ENCODE results near the gene ELF4. TPM values are rescaled to one million over a fixed set of nuclear protein-coding genes. Genes with fewer than 3 reads are reported as not detected.

Gene ELF4
- total and polyA plus RNA-seq, 9 of the 15 experiments (the other 6 are each of a cell fraction or from before 2014, with no cell fraction given): 5.9 to 55.8 (median 25.2) TPM

GRCh38 chrX:130120746-130121504, 10.6 kb upstream of the ELF4 start (continued):
- 0 out of 2 replicates have a peak, but pooled peaks have one; percentile 22 for TF ChIP-seq BHLHE40 (IDR thresholded peaks at IDR 0.05; ENCODE audit: low read length)
- peak; percentile 52 for TF ChIP-seq RBBP5 (IDR thresholded peaks at IDR 0.05; ENCODE audit: borderline replicate concordance, insufficient read depth, low read length, poor library complexity, severe bottlenecking)
- TF ChIP-seq TAL1 (IDR thresholded peaks at IDR 0.05): no peak
- no peak for TF ChIP-seq FOXO4 (CRISPR knock-in tag; IDR thresholded peaks at IDR 0.05)
- TF ChIP-seq CREB1 (IDR thresholded peaks at IDR 0.05): peak; percentile 31; the same call in 1 of the 2 replicates
- no peak; the same call in 1 of the 2 replicates for TF ChIP-seq CREB1 (CRISPR knock-in tag; IDR thresholded peaks at IDR 0.05)
- TF ChIP-seq, protein P1, sequence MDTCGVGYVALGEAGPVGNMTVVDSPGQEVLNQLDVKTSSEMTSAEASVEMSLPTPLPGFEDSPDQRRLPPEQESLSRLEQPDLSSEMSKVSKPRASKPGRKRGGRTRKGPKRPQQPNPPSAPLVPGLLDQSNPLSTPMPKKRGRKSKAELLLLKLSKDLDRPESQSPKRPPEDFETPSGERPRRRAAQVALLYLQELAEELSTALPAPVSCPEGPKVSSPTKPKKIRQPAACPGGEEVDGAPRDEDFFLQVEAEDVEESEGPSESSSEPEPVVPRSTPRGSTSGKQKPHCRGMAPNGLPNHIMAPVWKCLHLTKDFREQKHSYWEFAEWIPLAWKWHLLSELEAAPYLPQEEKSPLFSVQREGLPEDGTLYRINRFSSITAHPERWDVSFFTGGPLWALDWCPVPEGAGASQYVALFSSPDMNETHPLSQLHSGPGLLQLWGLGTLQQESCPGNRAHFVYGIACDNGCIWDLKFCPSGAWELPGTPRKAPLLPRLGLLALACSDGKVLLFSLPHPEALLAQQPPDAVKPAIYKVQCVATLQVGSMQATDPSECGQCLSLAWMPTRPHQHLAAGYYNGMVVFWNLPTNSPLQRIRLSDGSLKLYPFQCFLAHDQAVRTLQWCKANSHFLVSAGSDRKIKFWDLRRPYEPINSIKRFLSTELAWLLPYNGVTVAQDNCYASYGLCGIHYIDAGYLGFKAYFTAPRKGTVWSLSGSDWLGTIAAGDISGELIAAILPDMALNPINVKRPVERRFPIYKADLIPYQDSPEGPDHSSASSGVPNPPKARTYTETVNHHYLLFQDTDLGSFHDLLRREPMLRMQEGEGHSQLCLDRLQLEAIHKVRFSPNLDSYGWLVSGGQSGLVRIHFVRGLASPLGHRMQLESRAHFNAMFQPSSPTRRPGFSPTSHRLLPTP (IDR thresholded peaks at IDR 0.05; ENCODE audit: borderline replicate concordance, extremely low read depth, insufficient read length): no peak
- no peak for TF ChIP-seq ATF1 (CRISPR knock-in tag; IDR thresholded peaks at IDR 0.05)
- TF ChIP-seq ATF1 (tag; IDR thresholded peaks at IDR 0.05): peak; percentile 50
- TF ChIP-seq CHD7 (IDR thresholded peaks at IDR 0.05; ENCODE audit: low read depth, low read length): no peak
- no peak for TF ChIP-seq MIER1 (IDR thresholded peaks at IDR 0.05; ENCODE audit: low read depth)
- TF ChIP-seq NELFE (IDR thresholded peaks at IDR 0.05; ENCODE audit: insufficient read depth, insufficient read length): no peak

All from K562 (cell line).